ENCODE measurements around the gene CNTFR.
"Not testable (repeated sequence)": the region's sequence is repeated elsewhere in the genome, so short reads cannot be mapped to it uniquely, and the experiment has no call there.

The CNTFR gene

GRCh38 chr9:34545497-34545896 is 44.0 kb downstream of the CNTFR start:
- TF ChIP-seq CTCF (IDR thresholded peaks at IDR 0.05; ENCODE audit: extremely low read depth, missing control alignments), result no peak
- DNase-seq (ENCODE audit: low spot score), result no peak

GRCh38 chr9:34544035-34544434 is 45.5 kb downstream of the CNTFR start:
- no peak for TF ChIP-seq CTCF (IDR thresholded peaks at IDR 0.05; ENCODE audit: extremely low read depth, missing control alignments)
- DNase-seq (ENCODE audit: low spot score), result no peak

- DNase-seq (ENCODE audit: low spot score), result no peak
Observed at GRCh38 chr9:34541540-34541939, 48.0 kb downstream of the CNTFR start.

GRCh38 chr9:34540827-34541226 is 48.7 kb downstream of the CNTFR start:
- no peak for DNase-seq (ENCODE audit: low spot score)
- no peak for TF ChIP-seq CTCF (IDR thresholded peaks at IDR 0.05; ENCODE audit: extremely low read depth, missing control alignments)

More at GRCh38 chr9:34541540-34541939, 48.0 kb downstream of the CNTFR start:
- no peak for TF ChIP-seq CTCF (IDR thresholded peaks at IDR 0.05; ENCODE audit: extremely low read depth, missing control alignments)

GRCh38 chr9:34536685-34537084 is 52.8 kb downstream of the CNTFR start:
- no peak for TF ChIP-seq CTCF (IDR thresholded peaks at IDR 0.05; ENCODE audit: extremely low read depth, missing control alignments)
- no peak for DNase-seq (ENCODE audit: low spot score)

- not testable (repeated sequence) for DNase-seq (ENCODE audit: low spot score)
Observed at GRCh38 chr9:34532041-34532440, 57.5 kb downstream of the CNTFR start.

GRCh38 chr9:34526026-34526425 is 63.5 kb downstream of the CNTFR start:
- DNase-seq (ENCODE audit: low spot score), result no peak
- no peak for TF ChIP-seq CTCF (IDR thresholded peaks at IDR 0.05; ENCODE audit: extremely low read depth, missing control alignments)

GRCh38 chr9:34524349-34524748 is 65.2 kb downstream of the CNTFR start:
- no peak for TF ChIP-seq CTCF (IDR thresholded peaks at IDR 0.05; ENCODE audit: extremely low read depth, missing control alignments)

More at GRCh38 chr9:34524349-34524748, 65.2 kb downstream of the CNTFR start:
- DNase-seq (ENCODE audit: low spot score), result no peak

Data from GM20000 (cell line).